ENCODE data around the gene ALDH1A1. TPM values are rescaled to one million over a fixed set of nuclear protein-coding genes. Genes with fewer than 3 reads are reported as not detected.

ALDH1A1 gene
- total and polyA plus RNA-seq, 11 donors, result 2.2 to 37.5 (median 12.6) TPM

GRCh38 chr9:72951520-72952380 is 1.1 kb downstream of the ALDH1A1 start:
- H3K27me3 ChIP-seq, result no peaks in the 10 kb centered on the region
- no peaks in the 10 kb centered on the region for H3K9me3 ChIP-seq
- peaks cover 0 to 30% (median 0%) of the 10 kb centered on the region in 12 donors for H3K4me1 ChIP-seq
- H3K4me3 ChIP-seq, result peak overlapping the region in 10 of 12 donors; percentile 6 to 62 (median 48)
- intact Hi-C loops (cut with DNase I), result loop anchor here in 2 of 10 donors (5.0 to 10.0 kb wide), 5 partner anchors 34 to 87 kb away; no protein-coding TSS in a partner anchor
- H3K27ac ChIP-seq, result peak overlapping the region in 11 of 12 donors; percentile 7 to 81 (median 53)
- no peak for TF ChIP-seq CTCF (IDR thresholded peaks at IDR 0.05)
- TF ChIP-seq POLR2A (IDR thresholded peaks at IDR 0.05), result no peak
- ATAC-seq (peak in 1 of 4 donors; percentile 27), DNase-seq (no peak)
- H3K36me3 ChIP-seq, result no peaks in the 10 kb centered on the region
- 46 to 51% (median 48%) methylated on average over 5 of the region's 5 CpGs for WGBS, 4 donors

DNA sequence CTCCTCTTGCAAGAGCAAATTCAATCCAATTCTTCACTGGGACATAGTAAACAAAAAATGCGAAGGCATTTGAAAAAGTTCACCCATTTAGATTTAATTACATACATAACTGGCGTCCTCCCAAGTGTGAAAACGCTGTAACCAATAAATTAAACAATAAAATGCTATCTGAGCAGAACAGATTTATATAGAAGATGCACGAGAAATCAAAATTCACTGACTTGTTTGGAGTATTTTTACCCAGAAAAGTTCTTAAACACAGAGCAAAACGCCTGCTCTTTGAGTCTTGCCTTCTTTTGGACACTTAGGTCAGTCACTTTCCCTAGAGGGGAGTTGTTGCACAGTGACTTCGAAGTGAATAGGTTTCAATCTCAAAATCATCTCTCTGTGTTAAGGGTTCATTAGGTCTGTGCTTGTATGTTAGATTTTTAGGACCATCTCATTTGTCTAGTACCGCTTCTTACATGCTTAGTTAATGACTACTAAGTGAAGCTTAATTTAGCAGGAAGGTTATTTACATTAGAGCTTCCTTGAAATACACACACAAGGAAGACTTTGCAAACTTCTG is 1.9 kb downstream of the ALDH1A1 start:
- Histone ChIP-seq H3K9me3 (no peaks in the 10 kb centered on the region), H3K36me3 (no peaks in the 10 kb centered on the region), H3K27ac (peak overlapping the region in 5 of 12 donors; percentile 2 to 81 (median 55)), H3K4me1 (peaks cover 0 to 30% (median 0%) of the 10 kb centered on the region in 12 donors), H3K27me3 (no peaks in the 10 kb centered on the region), H3K4me3 (peak overlapping the region in 9 of 12 donors; percentile 5 to 62 (median 50))
- TF ChIP-seq POLR2A (IDR thresholded peaks at IDR 0.05), result no peak
- no peak for TF ChIP-seq CTCF (IDR thresholded peaks at IDR 0.05)
- intact Hi-C loops (cut with DNase I), result loop anchor here in 2 of 10 donors (5.0 to 10.0 kb wide), 5 partner anchors 34 to 86 kb away; no protein-coding TSS in a partner anchor
- 71 to 74% (median 73%) methylated on average over 7 of the region's 7 CpGs for WGBS, 4 donors
- ATAC-seq, result no peak
- DNase-seq, result no peak

DNA sequence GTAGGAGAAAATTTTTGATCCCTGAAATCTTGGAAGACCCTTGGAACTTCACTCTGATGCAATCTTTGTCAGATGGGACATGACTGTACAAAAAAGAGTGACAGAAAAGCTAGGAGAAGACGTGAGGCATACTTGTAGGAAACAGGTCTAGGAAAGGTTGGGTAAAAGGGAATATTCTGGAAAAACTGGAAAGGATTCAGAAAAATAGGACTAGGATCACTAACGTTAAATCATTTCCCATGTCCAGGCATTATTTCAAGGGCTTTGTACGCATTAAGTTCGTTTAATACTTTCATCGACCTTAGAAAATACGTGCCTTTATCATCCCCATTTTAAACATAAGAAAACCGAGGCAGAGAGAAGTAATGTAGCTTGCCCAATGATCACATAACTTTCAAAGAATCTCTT is 2.9 kb downstream of the ALDH1A1 start:
- Histone ChIP-seq H3K36me3 (no peaks in the 10 kb centered on the region), H3K27ac (peak overlapping the region in 3 of 12 donors; percentile 9 to 81 (median 18)), H3K4me3 (peak overlapping the region in 2 of 12 donors; percentile 24 to 62), H3K27me3 (no peaks in the 10 kb centered on the region), H3K9me3 (no peaks in the 10 kb centered on the region), H3K4me1 (peaks cover 0 to 28% (median 0%) of the 10 kb centered on the region in 12 donors)
- TF ChIP-seq POLR2A (IDR thresholded peaks at IDR 0.05), result no peak
- TF ChIP-seq CTCF (IDR thresholded peaks at IDR 0.05), result no peak
- ATAC-seq (no peak), DNase-seq (no peak)
- 76 to 83% (median 81%) methylated on average over 7 of the region's 7 CpGs for WGBS, 4 donors
- intact Hi-C loops (cut with DNase I), result loop anchor here in 3 of 10 donors (5.0 to 10.0 kb wide), 6 partner anchors 33 to 85 kb away; no protein-coding TSS in a partner anchor

GRCh38 chr9:72949244-72949582 is 3.6 kb downstream of the ALDH1A1 start:
- intact Hi-C loops (cut with DNase I), result loop anchor here in 1 of 10 donors (10.0 kb wide), 1 partner anchor 76 kb away; no protein-coding TSS in a partner anchor
- Histone ChIP-seq H3K36me3 (no peaks in the 10 kb centered on the region), H3K27me3 (no peaks in the 10 kb centered on the region), H3K9me3 (no peaks in the 10 kb centered on the region), H3K27ac (peak overlapping the region in 6 of 12 donors; percentile 3 to 81 (median 17)), H3K4me1 (peaks cover 0 to 20% (median 0%) of the 10 kb centered on the region in 12 donors), H3K4me3 (peak overlapping the region in 7 of 12 donors; percentile 4 to 33 (median 18))
- TF ChIP-seq POLR2A (IDR thresholded peaks at IDR 0.05), result no peak
- TF ChIP-seq CTCF (IDR thresholded peaks at IDR 0.05), result no peak
- DNase-seq (peak in 1 of 5 donors; percentile 27), ATAC-seq (peak in 2 of 4 donors; percentile 20 to 39)
- WGBS, 4 donors, result 77 to 97% (median 92%) methylated on average over 1 of the region's 1 CpG
